GM21737 (cell line): ENCODE data around the gene TBX19.
A peak's percentile ranks its signal among the peaks of the same experiment; 100 is the strongest.

Source experiments
- ATAC-seq: cut with Tn5 transposase; IDR thresholded peaks from one replicate; pipeline ENCODE4 v1.9.1; 2021; ENCODE audit warnings: mild to moderate bottlenecking, moderate library complexity; ENCODE audit not compliant: unreplicated experiment

Gene TBX19

DNA sequence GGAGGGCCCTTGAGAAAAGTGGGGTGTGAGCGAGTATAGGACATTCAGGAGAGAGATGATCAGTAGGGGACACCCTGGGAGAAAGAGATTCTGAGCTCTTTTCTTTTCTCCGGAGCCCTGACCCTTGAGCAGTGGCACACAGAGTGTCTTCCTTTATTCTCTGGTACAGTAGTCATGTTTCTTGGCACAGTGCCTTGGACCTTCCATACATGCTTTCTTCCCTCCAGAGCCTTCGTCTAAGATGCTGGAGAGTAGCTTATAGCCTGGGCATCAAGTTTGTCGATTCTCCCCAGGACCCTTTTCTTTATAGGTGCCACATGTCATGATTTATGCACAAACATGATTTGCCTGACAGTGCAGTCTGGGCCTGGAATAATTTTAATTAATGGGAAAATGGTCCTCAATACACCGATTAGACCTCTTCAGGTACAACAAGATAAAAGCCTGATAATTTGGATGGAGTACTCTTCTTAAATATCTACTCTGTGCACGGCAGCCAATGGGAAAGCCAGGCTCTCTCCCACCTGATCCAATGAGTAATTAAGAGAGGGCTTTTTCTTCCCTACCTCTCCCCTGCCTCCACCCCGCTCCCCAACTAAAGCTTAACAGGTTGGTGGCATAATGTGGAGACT, at the start of gene TBX19:
TSS of gene TBX19 (plus strand) at position 582 of the 632 bp plus-strand sequence. CDS start 214 bp downstream, outside the sequence.
- no peak for ATAC-seq

DNA sequence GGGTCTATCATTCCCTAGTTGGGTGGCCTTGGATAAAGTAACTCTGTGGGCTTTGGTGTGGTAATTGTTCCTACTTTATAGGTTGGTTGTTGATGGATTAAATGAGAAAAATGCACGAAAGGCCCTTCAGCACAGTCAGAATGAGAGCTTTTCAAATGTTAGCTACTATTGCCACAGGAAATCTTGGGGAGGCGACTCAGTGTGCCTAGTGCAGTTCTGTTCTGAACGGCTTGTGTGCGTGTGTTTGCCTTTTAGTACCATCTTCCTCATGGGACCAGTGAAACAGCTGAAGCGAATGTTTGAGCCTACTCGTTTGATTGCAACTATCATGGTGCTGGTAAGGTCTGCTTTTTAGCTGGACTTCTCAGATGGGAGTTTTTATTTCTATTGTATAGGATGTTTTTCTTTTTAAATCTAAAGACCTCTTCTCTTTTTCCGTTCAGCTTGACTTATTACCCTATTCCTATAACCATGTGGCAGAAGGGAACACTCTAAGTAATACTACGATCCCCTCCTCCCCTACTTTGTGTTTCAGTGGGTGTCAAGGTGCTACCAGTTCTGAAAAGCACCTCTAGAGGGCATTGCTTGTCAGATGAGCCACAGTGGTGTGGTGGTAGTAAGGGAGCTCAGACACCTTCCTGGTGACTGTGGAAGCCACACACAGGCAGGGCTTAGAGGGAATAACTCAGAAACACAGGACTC, 45.7 kb upstream of the TBX19 start:
- ATAC-seq, result peak; percentile 69

DNA sequence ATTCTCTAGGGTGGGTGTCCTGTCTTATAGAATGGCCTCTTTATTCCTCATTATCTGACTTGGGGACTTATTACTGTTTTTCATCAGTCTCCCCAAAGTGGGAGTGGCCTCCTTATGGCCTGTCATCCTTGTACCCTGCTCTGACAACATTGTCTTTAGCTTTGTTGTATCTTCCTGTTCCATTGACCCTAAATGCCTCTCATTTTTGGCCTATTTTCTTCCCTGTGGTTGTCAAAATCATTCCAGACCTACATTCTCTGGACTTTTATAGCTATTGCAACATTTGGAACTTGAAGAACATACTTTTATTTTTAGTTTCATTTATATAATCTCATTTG, 45.2 kb upstream of the TBX19 start:
- peak; percentile 7 for ATAC-seq

GRCh38 chr1:168235937-168236336, 44.7 kb upstream of the TBX19 start:
- no peak for ATAC-seq

DNA sequence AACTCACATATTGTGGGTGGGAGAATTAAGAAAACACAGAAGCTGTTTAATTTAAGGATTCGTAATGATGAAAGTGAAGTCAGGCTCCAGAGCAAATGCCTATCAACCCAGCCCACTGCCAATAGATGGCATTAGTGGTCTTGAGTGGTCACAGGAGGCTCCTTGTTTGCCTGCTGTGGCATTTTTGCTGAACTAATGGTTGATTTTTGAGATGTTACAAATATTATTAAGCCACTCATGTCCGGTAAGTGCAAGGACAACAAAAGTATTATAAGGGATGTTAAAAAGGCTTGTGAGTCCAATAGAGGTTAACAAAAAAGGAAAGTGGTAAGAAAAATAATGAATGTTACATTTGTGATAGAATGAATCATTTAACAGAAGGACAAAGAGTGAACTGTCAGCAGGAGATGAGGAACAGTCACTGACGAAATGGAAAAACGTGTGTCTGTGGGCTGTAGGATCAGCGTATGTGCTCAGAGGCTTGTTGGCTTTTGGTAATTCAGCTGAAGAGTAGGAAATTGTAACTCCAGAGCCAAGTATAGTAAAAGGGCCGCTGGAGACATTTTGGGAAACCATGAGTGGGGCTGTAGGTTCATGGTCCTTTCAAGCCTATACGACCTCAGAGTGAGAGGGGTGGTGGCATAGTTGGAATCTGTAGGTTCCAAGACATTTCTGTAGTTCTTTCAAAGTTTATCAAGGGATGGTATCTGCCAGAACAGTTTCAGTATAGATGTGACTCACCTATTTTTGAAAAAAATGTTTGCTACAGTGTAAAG, 43.7 kb upstream of the TBX19 start:
- no peak for ATAC-seq

DNA sequence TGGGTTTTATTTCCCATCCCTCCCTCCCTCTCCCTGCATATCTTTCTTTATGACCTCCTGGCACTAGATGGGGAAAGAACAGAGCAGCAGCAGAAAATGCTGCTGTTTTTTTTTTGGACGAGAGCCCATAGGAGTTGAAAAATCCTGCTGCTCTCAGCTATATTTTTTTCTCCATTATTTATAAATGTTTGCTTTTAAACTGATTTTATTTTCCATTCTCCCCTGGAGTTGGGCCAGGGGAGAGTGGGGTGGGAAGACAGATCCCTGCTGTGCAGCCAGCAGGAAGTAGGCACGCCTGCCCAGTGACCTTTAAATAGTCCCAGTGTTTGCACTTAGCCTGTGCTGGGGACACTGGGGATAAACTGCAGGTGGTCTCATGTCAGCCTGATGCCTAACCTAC, 37.5 kb upstream of the TBX19 start:
- no peak for ATAC-seq

GRCh38 chr1:168243636-168244212, 37.0 kb upstream of the TBX19 start:
- no peak for ATAC-seq

- no peak for ATAC-seq
Measured at GRCh38 chr1:168245042-168245441, 35.6 kb upstream of the TBX19 start.

DNA sequence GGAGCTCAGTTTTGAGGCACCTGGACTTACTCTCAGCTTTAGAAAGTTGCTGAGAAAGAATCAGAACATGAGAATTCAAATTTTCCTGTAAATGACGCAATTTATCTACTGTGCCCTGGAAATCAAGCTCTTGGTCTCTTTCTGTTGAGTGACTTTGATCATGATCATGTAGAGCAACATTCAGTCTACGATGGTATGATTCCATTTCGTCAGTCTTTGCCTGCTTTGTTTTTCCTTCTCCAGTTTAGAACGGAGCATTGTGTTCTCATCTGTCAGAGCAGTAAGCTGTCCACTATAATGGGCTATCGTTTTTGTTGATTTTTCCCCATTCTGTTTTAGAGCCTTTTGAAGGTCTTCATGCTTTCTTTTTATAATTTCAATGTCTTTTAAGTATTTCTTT, 34.2 kb upstream of the TBX19 start:
- no peak for ATAC-seq

DNA sequence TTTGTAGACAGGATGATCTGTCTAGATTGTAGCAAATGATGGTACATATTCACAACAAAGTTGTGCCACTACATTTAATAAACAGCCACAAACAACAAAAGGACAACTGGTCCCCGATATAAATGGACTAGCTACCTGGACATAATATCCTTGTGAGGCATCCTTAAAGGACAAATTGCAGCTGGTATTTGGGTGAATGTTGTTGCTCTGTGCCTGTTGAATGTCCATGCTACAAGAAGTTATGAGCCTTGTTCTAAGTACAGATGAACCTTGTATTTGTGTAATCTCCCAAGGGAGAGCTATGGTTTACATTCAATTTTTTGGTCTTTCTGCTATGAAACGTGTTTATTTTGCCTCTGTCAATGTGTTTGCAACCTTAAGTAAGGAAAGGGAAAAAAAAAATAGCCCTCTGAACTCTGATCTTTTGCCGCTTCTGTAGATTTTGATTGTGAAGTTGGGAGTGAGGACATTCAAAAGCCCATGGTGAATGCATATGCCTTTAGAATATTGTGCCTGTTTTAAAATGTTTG, 28.4 kb upstream of the TBX19 start:
- ATAC-seq, result no peak

GRCh38 chr1:168256164-168256563, 24.5 kb upstream of the TBX19 start:
- ATAC-seq, result no peak

- ATAC-seq, result no peak
Measured at GRCh38 chr1:168257397-168257796, 23.3 kb upstream of the TBX19 start.

DNA sequence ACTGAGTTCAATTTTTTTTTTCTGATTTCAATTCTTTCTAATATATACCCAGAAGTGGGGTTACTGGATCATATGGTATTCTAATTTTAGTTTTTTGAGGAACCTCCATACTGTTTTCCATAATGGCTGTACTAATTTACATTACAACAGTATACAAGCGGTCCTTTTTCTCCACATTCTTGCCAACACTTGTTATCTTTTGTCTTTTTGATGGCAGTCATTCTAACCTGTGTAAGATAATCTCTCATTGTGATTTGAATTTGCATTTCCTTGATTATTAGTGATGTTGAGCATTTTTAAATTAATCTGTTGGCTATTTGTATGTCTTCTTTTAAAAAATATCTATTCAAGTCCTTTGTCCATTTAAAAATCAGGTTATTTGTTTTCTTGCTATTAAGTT, 21.1 kb upstream of the TBX19 start:
- ATAC-seq, result no peak

DNA sequence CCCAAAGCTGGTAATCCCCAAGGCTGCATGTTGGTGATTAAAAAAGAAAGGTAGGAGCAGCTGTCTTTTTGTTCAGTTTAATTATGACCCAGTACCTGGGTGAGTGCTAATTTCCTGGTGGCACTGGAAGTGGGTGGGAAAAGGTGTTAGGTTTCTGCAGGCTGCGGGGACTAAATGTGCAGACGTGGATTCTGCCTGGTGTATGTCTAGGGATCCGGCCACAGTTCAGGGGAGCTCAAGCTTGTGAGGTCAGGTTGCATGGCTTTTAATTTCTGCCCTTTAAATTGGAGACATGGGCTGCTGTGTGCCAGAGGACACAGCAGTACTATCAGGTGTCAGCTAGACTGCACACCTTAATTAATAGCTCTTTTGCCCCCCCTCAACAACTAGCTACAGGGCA, 20.3 kb upstream of the TBX19 start:
- no peak for ATAC-seq

DNA sequence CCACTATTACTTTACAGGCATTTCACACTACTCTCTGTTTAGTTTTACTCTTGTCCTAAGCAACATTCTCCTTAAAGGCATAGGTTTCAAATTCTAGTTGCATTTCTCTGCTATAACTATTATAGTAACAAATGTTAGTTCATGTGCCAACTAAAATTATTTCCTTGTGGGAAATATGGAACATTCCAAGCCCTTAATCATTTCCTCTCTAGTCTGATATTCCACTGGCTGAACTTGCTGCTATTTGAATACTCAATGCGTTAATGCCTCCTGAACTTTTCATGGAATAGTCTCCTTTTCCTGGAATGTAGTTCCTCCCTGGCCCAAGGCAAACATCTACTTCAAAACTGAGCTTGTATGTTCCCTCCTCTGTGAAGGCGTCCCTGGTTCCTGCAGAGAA, 19.3 kb upstream of the TBX19 start:
- ATAC-seq, result no peak

- no peak for ATAC-seq
Measured at GRCh38 chr1:168263130-168263529, 17.5 kb upstream of the TBX19 start.

GRCh38 chr1:168264296-168264695, 16.4 kb upstream of the TBX19 start:
- ATAC-seq, result no peak

- no peak for ATAC-seq
Measured at GRCh38 chr1:168265596-168265995, 15.1 kb upstream of the TBX19 start.

- ATAC-seq, result no peak
Measured at GRCh38 chr1:168266644-168267186, 14.0 kb upstream of the TBX19 start.

GRCh38 chr1:168271636-168272035, 9.0 kb upstream of the TBX19 start:
- no peak for ATAC-seq

GRCh38 chr1:168273575-168273974, 7.1 kb upstream of the TBX19 start:
- ATAC-seq, result no peak
